ENCODE measurements around the gene SETD3.

DNA sequence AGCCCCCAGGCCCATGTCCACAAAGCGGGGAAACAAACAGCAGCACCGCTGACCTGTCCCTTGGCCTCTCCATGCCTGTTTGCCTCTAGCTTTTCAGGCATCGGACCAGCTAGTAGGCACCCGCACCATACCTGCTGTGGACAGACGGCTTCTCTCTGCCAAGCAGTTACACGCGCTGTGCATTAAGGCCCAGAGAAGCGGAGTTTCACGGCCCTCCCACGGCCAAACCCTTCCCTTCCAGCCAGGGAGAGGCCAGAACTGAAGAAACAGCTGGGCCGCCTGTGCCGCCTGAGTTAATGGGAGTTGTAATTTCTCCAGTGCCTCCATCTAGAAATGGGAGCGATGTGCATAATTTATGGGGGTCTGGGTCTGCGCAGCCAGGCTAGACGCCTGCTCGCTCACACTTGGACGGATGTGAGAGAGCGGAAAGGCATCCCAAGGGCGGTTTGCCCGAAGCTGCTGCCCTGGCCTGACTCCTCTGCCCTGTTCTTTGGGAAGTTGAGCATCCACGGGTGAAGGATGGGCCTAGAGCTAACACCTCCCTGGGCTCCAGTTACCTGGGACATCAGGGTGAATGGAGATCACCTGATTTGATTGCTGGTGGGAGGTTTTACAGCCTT lies 119.0 kb downstream of the SETD3 start:
- TF ChIP-seq, protein P1, sequence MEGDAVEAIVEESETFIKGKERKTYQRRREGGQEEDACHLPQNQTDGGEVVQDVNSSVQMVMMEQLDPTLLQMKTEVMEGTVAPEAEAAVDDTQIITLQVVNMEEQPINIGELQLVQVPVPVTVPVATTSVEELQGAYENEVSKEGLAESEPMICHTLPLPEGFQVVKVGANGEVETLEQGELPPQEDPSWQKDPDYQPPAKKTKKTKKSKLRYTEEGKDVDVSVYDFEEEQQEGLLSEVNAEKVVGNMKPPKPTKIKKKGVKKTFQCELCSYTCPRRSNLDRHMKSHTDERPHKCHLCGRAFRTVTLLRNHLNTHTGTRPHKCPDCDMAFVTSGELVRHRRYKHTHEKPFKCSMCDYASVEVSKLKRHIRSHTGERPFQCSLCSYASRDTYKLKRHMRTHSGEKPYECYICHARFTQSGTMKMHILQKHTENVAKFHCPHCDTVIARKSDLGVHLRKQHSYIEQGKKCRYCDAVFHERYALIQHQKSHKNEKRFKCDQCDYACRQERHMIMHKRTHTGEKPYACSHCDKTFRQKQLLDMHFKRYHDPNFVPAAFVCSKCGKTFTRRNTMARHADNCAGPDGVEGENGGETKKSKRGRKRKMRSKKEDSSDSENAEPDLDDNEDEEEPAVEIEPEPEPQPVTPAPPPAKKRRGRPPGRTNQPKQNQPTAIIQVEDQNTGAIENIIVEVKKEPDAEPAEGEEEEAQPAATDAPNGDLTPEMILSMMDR (IDR thresholded peaks at IDR 0.05): no peak
- TF ChIP-seq POLR2A (IDR thresholded peaks at IDR 0.05): no peak

All from right lobe of liver (tissue), 4 donors.